Panc1 (cell line): ENCODE measurements around the gene CPT2. TPM values are rescaled to one million over a fixed set of nuclear protein-coding genes. Genes with fewer than 3 reads are reported as not detected.

Source experiments
- ATAC-seq: fragments of 200-7000 bp; cut with Tn5 transposase; 2 replicates; pipeline ENCODE4 v1.9.1; 2020; ENCODE audit warnings: mild to moderate bottlenecking, moderate library complexity
- BruUV-seq: library from RNA; stranded (reverse); fragments of 400-500 nt; replicated peaks from 2 replicates; lab custom pipeline; 2021; lab: Mats Ljungman, UMichigan
- CTCF ChIA-PET: fragments of 300-600 bp; sonication (Branson Sonifier 250); formaldehyde crosslinking; loops from one replicate; lab custom pipeline; 2022; ENCODE audit warnings: antibody characterized with exemption; lab: Charles Lee
- POLR2A ChIA-PET: fragments of 300-600 bp; sonication (Branson Sonifier 250); formaldehyde crosslinking; loops from one replicate; lab custom pipeline; 2022; ENCODE audit warnings: antibody characterized with exemption; lab: Charles Lee
- DNase-seq: peaks from one replicate; pipeline ENCODE4 v3.0.0-alpha.2; 2010; ENCODE audit warnings: low read depth, low spot score
- H3K27ac ChIP-seq: 2 replicates; pipeline ENCODE4 v1.5.1; 2011; ENCODE audit warnings: mild to moderate bottlenecking, low read length, inconsistent platforms
- H3K27me3 ChIP-seq: fragments of 200-500 bp; sonication (Bioruptor generic); 2 replicates; pipeline ENCODE4 v1.6.0; 2014; ENCODE audit warnings: low read length, inconsistent platforms; ENCODE audit not compliant: control insufficient read depth, insufficient read depth
- H3K36me3 ChIP-seq: fragments of 200-500 bp; sonication (Bioruptor generic); 2 replicates; pipeline ENCODE4 v1.5.1; 2014; ENCODE audit warnings: inconsistent platforms, mild to moderate bottlenecking, low read length, moderate library complexity; ENCODE audit not compliant: control insufficient read depth, insufficient read depth
- H3K4me1 ChIP-seq: 2 replicates; pipeline ENCODE4 v1.5.1; 2011; ENCODE audit warnings: inconsistent platforms, mild to moderate bottlenecking, low read length, moderate library complexity; ENCODE audit not compliant: control insufficient read depth, insufficient read depth
- H3K4me3 ChIP-seq, 2 experiments: 2 replicates each; pipeline ENCODE4 v1.5.1; 2011 to 2012; ENCODE audit warnings: low read depth in 2 of 2, low read length in 2 of 2, mild to moderate bottlenecking in 2 of 2, inconsistent platforms in 1 of 2, moderate library complexity in 1 of 2
- H3K9me3 ChIP-seq: fragments of 200-500 bp; sonication (Bioruptor generic); 2 replicates; pipeline ENCODE4 v1.5.1; 2014; ENCODE audit warnings: low read depth, mild to moderate bottlenecking, inconsistent platforms, low read length, moderate library complexity; ENCODE audit not compliant: control insufficient read depth, insufficient read depth
- POLR2AphosphoS5 ChIP-seq: IDR thresholded peaks from 2 replicates; pipeline ENCODE4 v1.6.1; 2012; ENCODE audit warnings: mild to moderate bottlenecking, low read depth, low read length, moderate library complexity
- REST ChIP-seq, 2 experiments: IDR thresholded peaks; 2 replicates each; pipeline ENCODE4 v1.6.1; 2011 to 2012; ENCODE audit warnings: low read depth in 2 of 2, control low read depth in 1 of 2, low read length in 1 of 2, mild to moderate bottlenecking in 1 of 2, moderate library complexity in 1 of 2; ENCODE audit not compliant: insufficient read depth in 1 of 2
- SIN3A ChIP-seq: IDR thresholded peaks from 2 replicates; pipeline ENCODE4 v1.6.1; 2012; ENCODE audit warnings: low read depth, mild to moderate bottlenecking, low read length, moderate library complexity, borderline replicate concordance; ENCODE audit not compliant: insufficient read depth
- TCF7L2 ChIP-seq: IDR thresholded peaks from 2 replicates; pipeline ENCODE4 v1.6.1; 2011; ENCODE audit warnings: mild to moderate bottlenecking, low read depth, low read length, inconsistent platforms
- in situ Hi-C: cut with HindIII; loops from 2 replicates; pipeline ENCODE4 v1.10.0; 2016; ENCODE audit warnings: low sequenced_read_pairs, low pct_unique_long_range_greater_than_20kb
- intact Hi-C: fragments of 100-400 bp; cut with micrococcal nuclease; formaldehyde crosslinking; loops from one replicate; pipeline ENCODE4 v1.10.0; 2022; ENCODE audit not compliant: unreplicated experiment
- total RNA-seq: library from RNA; stranded (reverse); gene quantifications from one replicate; pipeline ENCODE4 v1.2.1, GENCODE V29; 2021; ENCODE audit not compliant: unreplicated experiment
- TF ChIP-seq, protein P1 (sequence below): fragments of 450-650 bp; IDR thresholded peaks from 2 replicates; pipeline ENCODE4 v1.5.1; 2017; ENCODE audit warnings: mild to moderate bottlenecking

CPT2 gene
- total RNA-seq, 1 experiment from 2014 or later: 18.9 TPM

DNA sequence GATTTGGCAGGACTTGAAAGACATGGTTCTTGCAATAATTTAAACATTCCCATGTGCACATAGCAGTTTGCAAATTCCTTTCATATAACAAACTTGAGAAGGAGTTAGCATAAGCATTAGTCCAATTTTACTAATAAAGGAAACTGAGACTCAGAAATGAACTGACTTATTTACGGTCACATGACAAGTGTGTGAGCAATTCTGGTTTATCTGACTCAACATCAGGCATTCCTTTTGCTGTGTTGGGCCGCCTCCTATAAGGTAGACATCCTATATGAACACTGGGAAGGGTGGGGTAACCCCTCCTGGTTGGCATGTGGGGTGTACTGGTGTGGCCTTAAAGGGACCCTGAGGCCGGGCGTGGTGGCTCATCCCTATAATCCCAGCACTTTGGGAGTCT is 8.5 kb upstream of the CPT2 start:
- TF ChIP-seq REST (IDR thresholded peaks at IDR 0.05; ENCODE audit: insufficient read depth in 1 of 2, low read depth in 2 of 2, low read length in 1 of 2) (no peak), POLR2AphosphoS5 (no peak), TCF7L2 (no peak), SIN3A (no peak)
- TF ChIP-seq, protein P1, sequence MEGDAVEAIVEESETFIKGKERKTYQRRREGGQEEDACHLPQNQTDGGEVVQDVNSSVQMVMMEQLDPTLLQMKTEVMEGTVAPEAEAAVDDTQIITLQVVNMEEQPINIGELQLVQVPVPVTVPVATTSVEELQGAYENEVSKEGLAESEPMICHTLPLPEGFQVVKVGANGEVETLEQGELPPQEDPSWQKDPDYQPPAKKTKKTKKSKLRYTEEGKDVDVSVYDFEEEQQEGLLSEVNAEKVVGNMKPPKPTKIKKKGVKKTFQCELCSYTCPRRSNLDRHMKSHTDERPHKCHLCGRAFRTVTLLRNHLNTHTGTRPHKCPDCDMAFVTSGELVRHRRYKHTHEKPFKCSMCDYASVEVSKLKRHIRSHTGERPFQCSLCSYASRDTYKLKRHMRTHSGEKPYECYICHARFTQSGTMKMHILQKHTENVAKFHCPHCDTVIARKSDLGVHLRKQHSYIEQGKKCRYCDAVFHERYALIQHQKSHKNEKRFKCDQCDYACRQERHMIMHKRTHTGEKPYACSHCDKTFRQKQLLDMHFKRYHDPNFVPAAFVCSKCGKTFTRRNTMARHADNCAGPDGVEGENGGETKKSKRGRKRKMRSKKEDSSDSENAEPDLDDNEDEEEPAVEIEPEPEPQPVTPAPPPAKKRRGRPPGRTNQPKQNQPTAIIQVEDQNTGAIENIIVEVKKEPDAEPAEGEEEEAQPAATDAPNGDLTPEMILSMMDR: no peak
- Histone ChIP-seq H3K27ac (no peak overlapping the region), H3K36me3 (no peaks in the 10 kb centered on the region), H3K27me3 (no peaks in the 10 kb centered on the region), H3K9me3 (no peaks in the 10 kb centered on the region), H3K4me1 (no peaks in the 10 kb centered on the region), H3K4me3 (no peak overlapping the region)
- no peak for ATAC-seq
- BruUV-seq: no TSS peak
- intact Hi-C loops: loop anchor here (10.0 kb wide), 1 partner anchor 283 kb away; no protein-coding TSS in a partner anchor
- DNase-seq: no peak
- in situ Hi-C loops: no loop called here
- ChIA-PET CTCF (no interaction called here), POLR2A (no interaction called here)

- Histone ChIP-seq H3K4me3 (no peak overlapping the region), H3K9me3 (no peaks in the 10 kb centered on the region), H3K4me1 (no peaks in the 10 kb centered on the region), H3K27me3 (no peaks in the 10 kb centered on the region), H3K27ac (no peak overlapping the region), H3K36me3 (no peaks in the 10 kb centered on the region)
- BruUV-seq: no TSS peak
- ChIA-PET CTCF (interaction anchor here (0.6 kb wide), 1 partner anchor 205 kb away, joined by 3 read pairs; no protein-coding TSS in a partner anchor), POLR2A (interaction anchor here (0.6 kb wide), 1 partner anchor 19 kb away, joined by 8 read pairs; no protein-coding TSS in a partner anchor)
- intact Hi-C loops (loop anchor here (10.0 kb wide), 1 partner anchor 284 kb away; no protein-coding TSS in a partner anchor), in situ Hi-C loops (no loop called here)
- ATAC-seq: no peak
- no peak for DNase-seq
- TF ChIP-seq TCF7L2 (no peak), SIN3A (no peak), REST (IDR thresholded peaks at IDR 0.05; ENCODE audit: insufficient read depth in 1 of 2, low read depth in 2 of 2, low read length in 1 of 2) (no peak), POLR2AphosphoS5 (no peak)
- TF ChIP-seq, protein P1: no peak
These were observed 7.6 kb upstream of the CPT2 start for GRCh38 chr1:53189061-53189460.
